ENCODE data around the gene METTL26. TPM values are rescaled to one million over a fixed set of nuclear protein-coding genes. Genes with fewer than 3 reads are reported as not detected.

The METTL26 gene
- total RNA-seq, 4 donors from 2014 or later, result 147 to 204 (median 176) TPM

DNA sequence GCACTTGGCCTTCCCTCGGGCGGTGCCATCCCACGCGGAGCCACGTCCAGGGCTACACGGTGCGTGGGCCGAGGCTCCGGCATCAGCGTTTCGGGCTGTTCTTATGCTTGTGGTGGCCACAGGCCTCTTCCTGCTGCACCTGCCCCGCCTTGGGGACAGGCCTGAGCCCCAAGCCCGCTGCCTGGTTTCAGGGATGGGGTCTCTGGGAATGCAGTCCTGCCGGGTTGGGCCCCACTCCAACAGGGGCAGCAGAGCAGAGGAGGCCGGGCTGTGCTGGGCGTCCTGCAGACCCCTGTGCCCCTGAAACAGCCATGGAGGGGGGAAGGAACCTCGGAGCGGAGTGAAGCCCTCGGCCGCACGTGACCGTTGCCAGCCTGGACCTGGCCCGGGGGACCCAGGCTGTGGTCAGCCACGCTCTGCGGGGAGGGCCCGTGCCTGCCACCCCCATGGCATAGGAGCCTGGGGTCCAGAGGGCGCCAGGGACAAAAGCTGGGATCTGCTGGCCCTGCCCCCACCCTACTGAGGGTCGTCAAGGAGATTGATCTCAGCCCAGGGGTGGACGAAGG lies 5.8 kb downstream of the METTL26 start:
- Histone ChIP-seq H3K27ac (peak overlapping the region in 3 of 4 donors; percentile 56 to 87 (median 76)), H3K27me3 (no peaks in the 10 kb centered on the region), H3K9me3 (no peaks in the 10 kb centered on the region), H3K4me1 (peaks cover 0 to 57% (median 32%) of the 10 kb centered on the region in 4 donors), H3K36me3 (peaks cover 3 to 65% (median 4%) of the 10 kb centered on the region in 3 donors), H3K4me3 (no peak overlapping the region)
- TF ChIP-seq EP300 (IDR thresholded peaks at IDR 0.05) (peak in 1 of 2 donors; percentile 61), POLR2A (IDR thresholded peaks at IDR 0.05) (no peak)
- no peak for DNase-seq (ENCODE audit: low spot score in 2 of 2)
- WGBS, 2 donors, result 17 to 30% methylated on average over 19 to 20 of the region's 29 CpGs

DNA sequence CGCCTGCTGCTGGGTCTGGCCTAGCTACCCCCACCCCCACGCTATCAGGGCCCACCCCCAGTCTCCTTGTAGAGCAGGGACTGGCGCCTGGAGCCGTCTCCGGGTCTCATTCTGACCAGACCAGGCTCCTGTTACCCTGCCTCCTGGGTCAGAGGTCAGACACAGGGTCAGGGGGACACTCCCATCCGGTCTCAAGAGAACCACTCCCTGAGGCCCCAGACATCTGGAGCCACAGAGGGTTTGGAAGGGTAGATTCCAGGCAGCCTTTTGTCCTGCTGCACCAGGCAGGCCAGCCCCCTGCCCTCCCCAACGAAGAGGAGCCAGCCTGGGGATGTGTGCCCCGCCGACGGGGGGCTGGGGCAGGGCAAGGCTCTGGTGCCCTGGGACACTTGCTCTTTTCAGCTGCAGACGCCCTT lies 6.3 kb downstream of the METTL26 start:
- no peak overlapping the region for H3K4me3 ChIP-seq
- peak overlapping the region in 3 of 4 donors; percentile 56 to 87 (median 76) for H3K27ac ChIP-seq
- TF ChIP-seq POLR2A (IDR thresholded peaks at IDR 0.05), result no peak
- TF ChIP-seq EP300 (IDR thresholded peaks at IDR 0.05), result no peak
- TF ChIP-seq, protein P1, sequence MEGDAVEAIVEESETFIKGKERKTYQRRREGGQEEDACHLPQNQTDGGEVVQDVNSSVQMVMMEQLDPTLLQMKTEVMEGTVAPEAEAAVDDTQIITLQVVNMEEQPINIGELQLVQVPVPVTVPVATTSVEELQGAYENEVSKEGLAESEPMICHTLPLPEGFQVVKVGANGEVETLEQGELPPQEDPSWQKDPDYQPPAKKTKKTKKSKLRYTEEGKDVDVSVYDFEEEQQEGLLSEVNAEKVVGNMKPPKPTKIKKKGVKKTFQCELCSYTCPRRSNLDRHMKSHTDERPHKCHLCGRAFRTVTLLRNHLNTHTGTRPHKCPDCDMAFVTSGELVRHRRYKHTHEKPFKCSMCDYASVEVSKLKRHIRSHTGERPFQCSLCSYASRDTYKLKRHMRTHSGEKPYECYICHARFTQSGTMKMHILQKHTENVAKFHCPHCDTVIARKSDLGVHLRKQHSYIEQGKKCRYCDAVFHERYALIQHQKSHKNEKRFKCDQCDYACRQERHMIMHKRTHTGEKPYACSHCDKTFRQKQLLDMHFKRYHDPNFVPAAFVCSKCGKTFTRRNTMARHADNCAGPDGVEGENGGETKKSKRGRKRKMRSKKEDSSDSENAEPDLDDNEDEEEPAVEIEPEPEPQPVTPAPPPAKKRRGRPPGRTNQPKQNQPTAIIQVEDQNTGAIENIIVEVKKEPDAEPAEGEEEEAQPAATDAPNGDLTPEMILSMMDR (IDR thresholded peaks at IDR 0.05), result no peak
- peaks cover 3 to 69% (median 4%) of the 10 kb centered on the region in 3 donors for H3K36me3 ChIP-seq
- H3K4me1 ChIP-seq, result peaks cover 0 to 52% (median 27%) of the 10 kb centered on the region in 4 donors
- H3K9me3 ChIP-seq, result no peaks in the 10 kb centered on the region
- no peaks in the 10 kb centered on the region for H3K27me3 ChIP-seq
- WGBS, 2 donors, result 15 to 19% methylated on average over 4 to 7 of the region's 11 CpGs
- no peak for DNase-seq (ENCODE audit: low spot score in 2 of 2)

DNA sequence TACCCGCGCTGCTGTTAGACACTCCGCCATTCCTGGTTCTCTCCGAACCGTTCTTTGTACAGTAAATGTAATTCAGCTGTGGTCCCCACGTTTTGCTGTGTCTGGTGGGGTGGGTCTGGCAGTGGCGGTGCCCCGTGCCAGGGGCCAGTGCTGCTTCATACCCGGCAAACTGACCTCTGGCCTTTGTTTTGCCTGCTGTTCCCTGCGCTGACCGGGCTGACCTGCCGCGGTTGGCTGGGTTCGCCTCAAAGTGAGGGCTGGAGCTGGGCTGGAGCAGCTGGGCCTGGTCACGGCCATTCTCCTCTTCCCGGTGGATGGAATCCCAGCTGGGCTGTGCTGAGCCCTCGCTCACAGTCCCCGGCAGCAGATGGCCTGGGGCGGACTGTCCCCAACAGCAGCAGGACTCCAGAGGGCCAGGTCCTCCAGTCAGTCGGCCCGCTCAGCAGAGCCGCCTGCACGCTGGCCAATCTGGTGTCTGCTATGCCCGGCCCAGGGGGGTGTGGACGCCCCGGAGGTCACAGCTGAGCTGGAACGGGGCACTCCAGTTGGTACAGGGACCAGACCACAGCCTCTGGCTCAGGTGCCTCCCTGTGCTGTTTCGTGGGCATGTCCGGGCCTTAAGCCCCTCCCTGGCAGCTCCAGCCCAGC lies 6.8 kb downstream of the METTL26 start:
- 53 to 56% methylated on average over 14 to 20 of the region's 29 CpGs for WGBS, 2 donors
- Histone ChIP-seq H3K4me1 (peaks cover 0 to 46% (median 25%) of the 10 kb centered on the region in 4 donors), H3K4me3 (no peak overlapping the region), H3K27ac (peak overlapping the region; percentile 22 to 87 (median 66)), H3K9me3 (no peaks in the 10 kb centered on the region), H3K27me3 (no peaks in the 10 kb centered on the region), H3K36me3 (peaks cover 3 to 65% (median 4%) of the 10 kb centered on the region in 3 donors)
- DNase-seq (ENCODE audit: low spot score in 2 of 2), result no peak
- TF ChIP-seq, protein P1 (IDR thresholded peaks at IDR 0.05), result no peak
- TF ChIP-seq POLR2A (IDR thresholded peaks at IDR 0.05), result no peak
- TF ChIP-seq EP300 (IDR thresholded peaks at IDR 0.05), result no peak

DNA sequence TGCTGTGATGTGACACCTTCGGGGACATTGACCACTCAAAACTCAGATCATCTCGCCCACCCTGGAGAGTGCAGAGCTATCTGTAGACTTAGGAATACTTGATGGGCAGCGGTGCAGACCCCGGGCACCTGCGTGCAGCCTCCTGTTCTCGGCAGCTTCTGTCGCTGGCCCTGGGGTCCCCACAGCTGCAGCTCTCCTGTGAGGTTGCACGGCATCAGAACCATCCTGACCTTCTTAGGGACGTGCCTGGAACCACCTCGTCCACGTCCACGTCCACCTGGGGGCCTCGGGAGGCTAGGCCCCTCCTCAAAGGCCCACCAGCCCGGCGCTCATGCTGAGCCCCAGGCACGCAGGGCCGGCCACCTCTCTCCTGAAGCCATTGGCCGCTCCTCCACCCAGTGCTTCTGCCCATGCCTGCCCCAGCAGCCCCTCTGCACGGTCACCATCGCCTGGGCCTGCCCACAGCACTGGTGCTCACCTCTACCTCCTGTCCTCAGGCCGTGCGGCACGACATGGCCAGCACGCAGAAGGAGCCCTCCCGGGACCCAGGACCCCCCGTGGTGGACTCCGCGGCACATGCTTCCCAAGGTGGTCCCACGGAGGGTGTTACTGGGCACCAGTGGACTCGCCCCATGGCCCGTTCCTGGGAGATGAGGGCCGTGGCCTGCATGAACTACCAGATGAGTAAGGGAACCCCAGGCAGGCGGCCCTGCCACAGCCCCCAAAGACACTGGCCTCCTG lies 7.6 kb downstream of the METTL26 start:
- Histone ChIP-seq H3K36me3 (peaks cover 2 to 57% (median 3%) of the 10 kb centered on the region in 3 donors), H3K4me3 (no peak overlapping the region), H3K27ac (peak overlapping the region in 2 of 4 donors; percentile 76 to 87), H3K27me3 (no peaks in the 10 kb centered on the region), H3K4me1 (peaks cover 0 to 44% (median 25%) of the 10 kb centered on the region in 4 donors), H3K9me3 (no peaks in the 10 kb centered on the region)
- no peak for DNase-seq (ENCODE audit: low spot score in 2 of 2)
- TF ChIP-seq EP300 (IDR thresholded peaks at IDR 0.05), result no peak
- TF ChIP-seq POLR2A (IDR thresholded peaks at IDR 0.05), result no peak
- TF ChIP-seq, protein P1 (IDR thresholded peaks at IDR 0.05), result no peak
- WGBS, 2 donors, result 91 to 92% methylated on average over 29 to 33 of the region's 33 CpGs

DNA sequence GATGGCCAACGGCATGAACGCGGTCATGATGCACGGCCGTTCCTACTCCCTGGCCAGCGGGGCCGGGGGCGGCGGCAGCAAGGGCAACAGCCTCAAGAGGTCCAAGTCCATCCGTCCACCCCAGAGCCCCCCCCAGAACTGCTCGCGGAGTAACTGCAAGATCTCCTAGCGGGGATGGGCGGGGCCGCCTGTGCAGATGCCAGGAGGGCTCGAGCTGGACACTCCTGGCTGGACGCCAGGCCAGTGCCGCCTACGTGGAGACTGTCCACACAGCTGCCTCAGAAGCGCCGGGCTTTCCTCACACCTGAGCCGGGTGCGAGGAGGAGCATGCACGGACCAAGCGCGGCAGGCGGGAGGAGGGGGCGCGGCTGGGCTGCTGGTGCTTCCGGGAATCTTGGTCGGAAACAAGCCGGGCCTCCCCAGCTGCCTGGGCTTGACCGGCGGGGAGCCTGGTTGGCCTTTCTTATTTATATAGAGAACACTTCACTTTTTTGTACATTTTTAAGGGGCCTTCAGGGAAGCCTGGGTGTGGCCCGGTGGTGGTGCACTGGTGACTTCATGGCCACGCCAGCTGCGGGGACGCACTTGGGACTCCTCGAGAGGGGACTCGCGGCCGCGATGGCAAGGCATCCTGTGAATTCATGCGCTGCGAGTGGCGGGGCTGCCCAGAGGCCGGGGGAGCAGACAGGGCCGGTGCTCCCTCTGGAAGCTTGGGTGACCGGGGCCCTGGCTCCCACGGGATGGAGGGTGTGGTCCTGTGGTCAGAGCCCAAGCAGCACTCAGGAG lies 8.5 kb downstream of the METTL26 start:
- peaks cover 0 to 48% (median 3%) of the 10 kb centered on the region in 3 donors for H3K36me3 ChIP-seq
- peaks cover 0 to 44% (median 25%) of the 10 kb centered on the region in 4 donors for H3K4me1 ChIP-seq
- no peaks in the 10 kb centered on the region for H3K9me3 ChIP-seq
- no peak for DNase-seq (ENCODE audit: low spot score in 2 of 2)
- H3K4me3 ChIP-seq, result no peak overlapping the region
- 78 to 88% methylated on average over 45 to 50 of the region's 50 CpGs for WGBS, 2 donors
- no peaks in the 10 kb centered on the region for H3K27me3 ChIP-seq
- TF ChIP-seq, protein P1 (IDR thresholded peaks at IDR 0.05), result no peak
- TF ChIP-seq POLR2A (IDR thresholded peaks at IDR 0.05) (no peak), EP300 (IDR thresholded peaks at IDR 0.05) (no peak)
- H3K27ac ChIP-seq, result peak overlapping the region in 2 of 4 donors; percentile 17 to 73
